ENCODE data around the gene UBXN2A.
"Not testable (repeated sequence)": the region's sequence is repeated elsewhere in the genome, so short reads cannot be mapped to it uniquely, and the experiment has no call there.

UBXN2A gene

GRCh38 chr2:24011250-24012104 lies 71.2 kb downstream of the UBXN2A start:
- DNase-seq (ENCODE audit: low read depth in 3 of 3): no peak

GRCh38 chr2:24012521-24013188 lies 72.4 kb downstream of the UBXN2A start:
- DNase-seq (ENCODE audit: low read depth in 3 of 3): no peak

GRCh38 chr2:24014902-24015301 lies 74.6 kb downstream of the UBXN2A start:
- not testable (repeated sequence) for DNase-seq (ENCODE audit: low read depth in 3 of 3)

DNA sequence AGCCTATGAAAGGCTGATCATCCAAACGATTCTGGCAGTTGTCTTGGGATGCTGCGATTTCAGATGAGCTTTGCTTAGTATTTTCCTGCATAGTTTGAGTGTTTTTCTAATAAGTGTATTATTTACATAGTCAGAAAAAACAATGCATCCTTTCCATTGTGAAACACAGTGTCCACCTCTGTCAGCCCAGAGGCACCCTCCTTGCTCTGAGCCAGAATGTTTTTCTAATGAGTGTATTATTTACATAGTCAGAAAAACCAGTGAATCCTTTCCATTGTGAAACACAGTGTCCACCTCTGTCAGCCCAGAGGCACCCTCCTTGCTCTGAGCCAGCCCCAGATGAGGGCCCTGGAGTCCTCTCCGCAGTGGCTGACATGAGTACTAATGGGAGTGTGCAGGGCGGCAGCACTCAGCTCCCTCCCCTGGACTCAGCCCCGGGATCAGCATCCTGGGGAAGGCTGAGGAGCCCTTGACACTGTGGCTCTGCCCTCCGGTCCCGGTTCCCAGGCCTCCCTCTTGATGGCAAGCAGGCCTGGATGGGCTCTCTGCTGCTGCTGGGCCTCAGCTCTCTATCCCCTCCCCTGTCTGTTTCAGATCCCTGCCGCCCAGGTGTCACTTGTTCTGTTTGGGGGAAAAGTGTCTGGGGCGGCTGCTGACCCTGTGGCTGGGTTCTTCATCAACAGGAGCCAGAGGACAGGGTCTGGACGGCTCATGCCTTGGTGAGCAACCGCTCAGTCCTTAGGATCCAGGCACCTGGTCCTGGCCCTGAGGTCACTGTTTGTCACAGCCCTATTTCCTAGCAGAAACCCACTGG lies 75.5 kb downstream of the UBXN2A start:
- no peak for DNase-seq (ENCODE audit: low read depth in 3 of 3)

- no peak for DNase-seq (ENCODE audit: low read depth in 3 of 3)
These were observed 76.1 kb downstream of the UBXN2A start for GRCh38 chr2:24016376-24016761.

DNA sequence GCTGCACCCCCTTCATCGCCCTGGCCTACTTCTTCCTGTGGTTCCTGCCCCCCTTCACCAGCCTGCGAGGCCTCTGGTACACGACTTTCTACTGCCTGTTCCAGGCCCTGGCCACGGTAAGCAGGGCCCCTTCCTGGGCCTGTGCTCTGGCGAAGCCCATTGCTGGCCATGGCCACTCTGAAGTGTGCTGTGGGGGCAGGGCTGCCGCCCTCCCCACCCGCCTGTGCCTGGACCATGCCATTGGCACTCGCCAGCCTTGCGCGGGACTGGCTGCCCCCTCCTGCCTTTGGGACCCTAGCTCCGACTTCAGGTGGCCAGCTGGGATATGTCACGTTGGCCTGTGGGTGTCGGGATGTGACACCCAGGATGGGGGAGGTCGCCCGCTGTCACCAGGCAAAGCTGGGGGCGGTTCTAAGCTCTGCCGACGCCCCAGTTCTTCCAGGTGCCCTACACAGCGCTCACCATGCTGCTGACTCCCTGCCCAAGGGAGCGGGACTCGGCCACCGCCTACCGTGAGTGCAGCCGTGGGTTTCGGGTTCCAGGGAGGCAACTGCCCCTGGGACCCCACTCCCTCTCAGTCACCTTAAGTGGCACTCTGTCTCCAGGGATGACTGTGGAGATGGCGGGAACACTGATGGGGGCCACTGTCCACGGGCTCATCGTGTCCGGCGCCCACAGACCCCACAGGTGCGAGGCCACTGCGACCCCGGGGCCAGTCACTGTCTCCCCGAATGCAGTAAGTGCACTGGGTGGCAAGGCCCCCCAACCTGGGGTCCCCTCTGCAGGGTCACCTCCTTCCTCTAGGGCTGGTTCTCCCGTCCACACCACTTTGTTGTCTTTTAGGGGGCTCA lies 76.8 kb downstream of the UBXN2A start:
- no peak for DNase-seq (ENCODE audit: low read depth in 3 of 3)

DNA sequence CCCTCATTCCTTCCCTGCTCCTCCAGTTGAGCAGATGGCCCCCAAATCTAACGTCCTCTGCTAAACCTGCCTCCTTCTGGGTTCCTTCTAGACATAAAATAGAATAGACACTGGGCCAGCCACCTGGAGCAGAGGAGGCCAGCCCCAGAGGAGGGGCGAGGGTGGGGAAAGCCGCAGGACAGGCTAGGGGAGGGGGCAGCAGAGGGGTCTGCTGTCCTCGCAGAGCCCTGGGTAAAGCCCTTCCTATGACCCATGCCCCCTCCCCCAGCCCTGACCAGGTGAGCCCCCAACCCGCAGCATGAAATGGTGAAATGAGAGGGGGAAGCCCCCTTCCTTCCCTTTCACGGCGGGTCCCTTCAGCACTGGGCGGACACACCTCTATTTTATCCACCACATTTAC lies 77.4 kb downstream of the UBXN2A start:
- no peak for DNase-seq (ENCODE audit: low read depth in 3 of 3)

DNA sequence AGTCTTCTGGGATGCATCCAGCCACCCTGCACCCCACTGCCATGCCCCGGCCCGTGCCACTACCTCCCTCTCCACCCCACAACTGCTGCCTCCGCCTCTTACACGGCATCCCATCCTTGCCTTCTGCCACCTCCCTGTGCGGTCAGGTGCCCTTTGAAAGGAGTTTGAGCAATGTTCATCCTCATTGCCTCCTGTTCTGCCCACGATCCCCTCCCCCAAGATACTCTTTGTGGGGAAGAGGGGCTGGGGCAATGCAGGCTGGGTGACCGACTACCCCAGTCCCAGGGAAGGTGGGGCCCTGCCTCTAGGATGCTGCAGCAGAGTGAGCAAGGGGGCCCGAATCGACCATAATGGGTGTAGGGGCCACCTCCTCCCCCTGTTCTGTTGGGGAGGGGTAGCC lies 78.0 kb downstream of the UBXN2A start:
- DNase-seq (ENCODE audit: low read depth in 3 of 3): no peak

- no peak for DNase-seq (ENCODE audit: low read depth in 3 of 3)
These were observed 79.5 kb downstream of the UBXN2A start for GRCh38 chr2:24019729-24020128.

GRCh38 chr2:24020244-24020643 lies 80.0 kb downstream of the UBXN2A start:
- DNase-seq (ENCODE audit: low read depth in 3 of 3): no peak

- DNase-seq (ENCODE audit: low read depth in 3 of 3): peak in 1 of 3 donors; percentile 6
These were observed 81.1 kb downstream of the UBXN2A start for GRCh38 chr2:24021122-24021998.

DNA sequence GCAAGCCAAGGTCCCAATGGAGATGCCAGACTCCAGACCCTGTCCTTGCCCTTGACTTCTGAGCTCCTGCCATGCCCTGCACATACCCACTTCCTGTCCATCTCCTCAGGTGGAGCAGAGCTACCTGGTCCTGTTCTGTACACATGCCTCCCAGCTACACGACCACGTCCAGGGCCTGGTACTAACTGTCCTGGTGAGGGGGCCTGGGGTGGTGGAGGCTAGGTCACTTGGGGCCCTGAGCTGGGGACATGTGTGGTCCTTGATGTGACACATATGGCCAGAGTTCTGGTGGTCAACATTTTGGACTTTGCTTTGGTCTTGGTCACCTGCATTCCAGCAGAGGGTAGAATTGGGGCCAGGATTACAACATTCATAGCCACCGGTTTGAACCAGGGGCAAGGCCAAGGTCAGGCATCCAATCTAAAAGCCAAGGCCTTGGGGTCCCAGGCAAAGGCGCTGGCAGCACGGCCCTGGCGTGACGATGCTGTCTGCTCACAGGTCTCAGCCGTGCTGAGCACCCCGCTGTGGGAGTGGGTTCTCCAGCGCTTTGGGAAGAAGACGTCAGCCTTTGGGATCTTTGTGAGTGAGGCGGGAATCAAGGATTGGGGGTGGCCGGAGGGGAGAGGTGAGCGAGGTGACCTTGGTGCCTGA lies 82.2 kb downstream of the UBXN2A start:
- DNase-seq (ENCODE audit: low read depth in 3 of 3): no peak

DNA sequence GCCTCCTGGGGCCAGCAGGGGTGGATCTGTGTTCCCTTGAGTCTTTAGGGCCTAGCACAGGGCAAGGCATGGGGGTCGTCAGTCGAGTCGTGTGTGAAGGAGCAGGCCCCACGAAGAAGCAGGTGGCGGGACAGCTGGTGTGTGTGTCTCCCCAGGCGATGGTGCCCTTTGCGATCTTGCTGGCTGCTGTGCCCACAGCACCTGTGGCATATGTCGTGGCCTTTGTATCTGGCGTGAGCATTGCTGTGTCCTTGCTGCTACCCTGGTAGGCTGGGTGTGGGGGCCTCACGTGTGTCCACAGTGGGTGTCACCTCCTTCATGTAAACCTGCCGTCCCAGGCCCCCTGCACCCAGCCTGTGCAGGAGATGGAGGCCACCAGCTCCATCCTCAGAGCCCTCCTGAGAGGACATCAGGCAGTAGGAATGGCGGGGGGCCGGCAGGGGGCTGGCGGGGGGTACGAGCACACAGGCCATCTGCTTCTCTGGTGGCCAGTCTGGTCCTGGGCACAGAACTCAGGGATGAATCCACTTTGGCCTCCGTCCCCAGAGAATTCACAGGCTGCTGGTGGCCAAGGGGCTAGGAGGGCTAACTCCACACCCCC lies 82.8 kb downstream of the UBXN2A start:
- no peak for DNase-seq (ENCODE audit: low read depth in 3 of 3)

- no peak for DNase-seq (ENCODE audit: low read depth in 3 of 3)
These were observed 83.8 kb downstream of the UBXN2A start for GRCh38 chr2:24024018-24024417.

DNA sequence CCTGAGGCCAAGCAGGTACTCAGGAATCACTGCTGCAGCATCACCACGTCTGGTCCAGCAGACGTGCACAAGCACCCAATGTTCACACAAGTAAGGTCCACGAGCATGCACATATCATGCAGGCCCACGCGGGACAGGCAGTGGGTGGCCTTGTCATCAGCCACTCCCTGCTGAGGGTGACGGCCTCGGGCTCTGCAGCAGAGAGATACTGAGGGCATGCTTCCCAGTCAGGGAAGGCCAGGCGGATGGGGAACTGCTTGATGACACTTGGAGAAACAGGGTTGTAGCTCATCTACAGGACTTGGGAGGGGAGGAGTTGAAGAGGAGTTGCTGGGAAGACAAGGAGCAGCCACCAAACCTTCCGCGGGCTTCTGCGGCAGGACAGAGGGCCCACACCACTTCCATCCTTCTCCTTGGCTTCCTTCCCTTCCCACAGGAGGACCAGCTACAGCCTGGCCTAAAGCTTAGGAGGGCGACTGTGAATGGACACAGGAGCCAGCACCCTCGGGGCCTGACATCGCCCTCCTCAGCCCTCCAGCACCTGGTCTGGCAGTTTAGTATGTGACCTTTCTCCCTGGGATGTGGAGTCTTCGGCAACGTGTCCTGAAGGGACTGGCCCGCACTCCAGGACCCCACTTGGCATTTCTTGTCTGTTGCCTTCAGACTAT lies 84.9 kb downstream of the UBXN2A start:
- DNase-seq (ENCODE audit: low read depth in 3 of 3): no peak

DNA sequence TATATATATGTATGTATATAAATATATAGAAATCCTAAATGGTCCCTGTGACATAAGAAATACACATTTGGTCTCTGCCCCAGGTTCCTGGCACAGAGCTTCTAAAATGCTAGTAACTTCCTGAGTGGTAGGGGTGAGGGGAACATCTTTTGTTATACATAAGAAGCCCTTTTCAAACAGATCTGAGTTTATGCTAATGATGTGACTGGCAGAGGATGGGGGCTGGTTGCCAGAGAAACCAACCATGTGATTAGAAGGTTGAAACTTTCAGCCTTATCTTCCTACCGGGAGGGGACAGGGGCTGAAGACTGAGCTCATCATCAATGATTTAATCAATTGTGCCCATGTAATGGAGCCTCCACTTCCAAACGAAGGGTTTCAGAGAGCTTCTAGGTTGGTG lies 86.0 kb downstream of the UBXN2A start:
- DNase-seq (ENCODE audit: low read depth in 3 of 3): no peak

GRCh38 chr2:24038786-24039499 lies 98.7 kb downstream of the UBXN2A start:
- DNase-seq (ENCODE audit: low read depth in 3 of 3): no peak

DNA sequence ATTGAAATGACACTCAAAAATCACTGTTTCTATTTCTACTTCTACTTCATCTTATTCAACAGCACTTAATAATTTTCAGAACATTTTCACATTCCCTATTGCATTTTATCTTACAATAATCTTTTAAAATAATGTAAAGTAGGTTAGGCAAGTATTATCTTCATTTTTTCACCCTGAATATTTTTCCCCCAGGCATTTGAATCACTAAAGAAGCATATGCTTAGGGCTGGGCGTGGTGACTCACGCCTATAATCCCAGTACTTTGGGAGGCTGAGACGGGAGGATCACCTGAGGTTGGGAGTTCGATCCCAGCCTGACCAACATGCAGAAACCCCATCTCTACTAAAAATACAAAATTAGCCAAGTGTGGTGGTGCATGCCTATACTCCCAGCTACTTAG lies 100.2 kb downstream of the UBXN2A start:
- DNase-seq (ENCODE audit: low read depth in 3 of 3): no peak

Data from stimulated activated CD4-positive, alpha-beta T cell treated with anti-CD3 and anti-CD28 coated beads, TNF-alpha, amount 100 ng/mL, for 48 hours (primary cell).